Naive thymus-derived CD8-positive, alpha-beta T cell (primary cell): Measurements from ENCODE around the gene EGR2. TPM values are rescaled to one million over a fixed set of nuclear protein-coding genes. Genes with fewer than 3 reads are reported as not detected.
A peak's percentile ranks its signal among the peaks of the same experiment; 100 is the strongest.

Experiments
- ATAC-seq, 2 donors: fragments of 150-1000 bp; cut with Tn5 transposase in 1 of 2; sonication (Bioruptor Pico), chemical (Tn5 transposase) in 1 of 2; 1 replicate in 1 of 2; 2 replicates in 1 of 2; pipeline ENCODE4 v1.10.0; 2021; ENCODE audit warnings: mild to moderate bottlenecking in 2 of 2, moderate library complexity in 2 of 2
- POLR2A ChIA-PET: fragments of 350-600 bp; sonication (Branson Sonifier 250); formaldehyde crosslinking; loops from one replicate; lab custom pipeline; 2021; ENCODE audit warnings: antibody characterized with exemption; lab: Charles Lee
- DNase-seq, 10 donors: peaks; one replicate each; pipeline versions ENCODE4 v3.0.0 to v3.0.0-alpha.2; 2020 to 2022
- H3K27ac Mint-ChIP-seq, 10 donors: one replicate each; pipeline ENCODE4 v1.8.0; 2020 to 2022; ENCODE audit warnings: mild to moderate bottlenecking in 10 of 10, mixed read lengths in 10 of 10, moderate library complexity in 4 of 10, inconsistent platforms in 1 of 10
- H3K27me3 Mint-ChIP-seq, 5 donors: one replicate each; pipeline ENCODE4 v1.8.0; 2021 to 2022; ENCODE audit warnings: mixed read lengths in 5 of 5
- H3K36me3 Mint-ChIP-seq, 3 donors: one replicate each; pipeline ENCODE4 v1.8.0; 2020 to 2022; ENCODE audit warnings: mixed read lengths in 3 of 3, mild to moderate bottlenecking in 2 of 3, inconsistent platforms in 1 of 3
- H3K4me1 Mint-ChIP-seq, 4 donors: one replicate each; pipeline ENCODE4 v1.8.0; 2021 to 2022; ENCODE audit warnings: mixed read lengths in 4 of 4
- H3K4me3 Mint-ChIP-seq, 10 donors: one replicate each; pipeline ENCODE4 v1.8.0; 2020 to 2022; ENCODE audit warnings: mild to moderate bottlenecking in 10 of 10, mixed read lengths in 10 of 10, moderate library complexity in 6 of 10, inconsistent platforms in 1 of 10
- H3K9me3 Mint-ChIP-seq, 9 donors: one replicate each; pipeline ENCODE4 v1.8.0; 2020 to 2022; ENCODE audit warnings: mixed read lengths in 9 of 9, mild to moderate bottlenecking in 3 of 9, inconsistent platforms in 1 of 9, moderate library complexity in 1 of 9
- polyA plus RNA-seq, 3 donors: library from polyadenylated mRNA; unstranded; fragments of 300-500 nt; fragmentation: Illumina TruSeq; gene quantifications; one replicate each; pipeline ENCODE4 v1.2.3, GENCODE V29; 2021
- total RNA-seq, 8 experiments: library from RNA in 2 of 8; stranded (reverse) in 2 of 8; gene quantifications; one replicate each; pipeline ENCODE4 v1.2.3 and lab custom pipeline; 2021 to 2026

Gene EGR2
- total and polyA plus RNA-seq, 5 experiments from 2014 or later: 0.07 to 1.2 (median 0.28) TPM

- POLR2A ChIA-PET: interaction anchor here (1.1 to 4.7 kb wide), 9 partner anchors 11 to 328 kb away, joined by 3 to 87 read pairs (median 10); partner anchors contain the start of genes EGR2 and NRBF2
- Mint-ChIP-seq H3K4me3 (peak overlapping the region; percentile 84 to 99 (median 92)), H3K27me3 (peaks cover 0 to 4% (median 0%) of the 10 kb centered on the region in 5 donors), H3K4me1 (peaks cover 17 to 49% (median 44%) of the 10 kb centered on the region in 4 donors), H3K27ac (peak overlapping the region; percentile 60 to 100 (median 88)), H3K9me3 (no peaks in the 10 kb centered on the region), H3K36me3 (peaks cover 0 to 25% (median 0%) of the 10 kb centered on the region in 3 donors)
- peak in 1 of 10 donors; percentile 62 for DNase-seq
- ATAC-seq: no peak
These were observed 10.7 kb downstream of the EGR2 start for GRCh38 chr10:62805231-62806099.

- Mint-ChIP-seq H3K4me3 (peak within 1 kb of the TSS; percentile 91 to 99 (median 96)), H3K4me1 (peaks cover 17 to 43% (median 41%) of the 10 kb centered on the region in 4 donors), H3K36me3 (peaks cover 0 to 20% (median 0%) of the 10 kb centered on the region in 3 donors), H3K9me3 (no peaks in the 10 kb centered on the region), H3K27ac (peak within 1 kb of the TSS; percentile 96 to 100 (median 98)), H3K27me3 (peaks cover 0 to 4% (median 0%) of the 10 kb centered on the region in 5 donors)
- DNase-seq (peak; percentile 63 to 89 (median 78)), ATAC-seq (peak; percentile 87 to 92)
- POLR2A ChIA-PET: interaction anchor here (0.5 to 4.7 kb wide), 12 partner anchors 8 to 329 kb away, joined by 3 to 87 read pairs (median 6); partner anchors contain the start of genes EGR2 and NRBF2
These were observed 11.6 kb downstream of the EGR2 start, which contains the start of gene ADO for GRCh38 chr10:62804356-62805230. Gene ADO, plus strand, starts transcription at chr10:62804720. Its CDS starts 340 bp downstream, at chr10:62805060.

GRCh38 chr10:62803724-62804355 is 12.3 kb downstream of the EGR2 start:
- Mint-ChIP-seq H3K27ac (peak overlapping the region; percentile 96 to 100 (median 98)), H3K9me3 (no peaks in the 10 kb centered on the region), H3K36me3 (peaks cover 0 to 16% (median 0%) of the 10 kb centered on the region in 3 donors), H3K4me3 (peak overlapping the region; percentile 91 to 99 (median 96)), H3K27me3 (peaks cover 0 to 8% (median 0%) of the 10 kb centered on the region in 5 donors), H3K4me1 (peaks cover 17 to 40% (median 39%) of the 10 kb centered on the region in 4 donors)
- no peak for ATAC-seq
- POLR2A ChIA-PET: interaction anchor here (0.5 to 4.7 kb wide), 13 partner anchors 8 to 330 kb away, joined by 3 to 87 read pairs (median 5); partner anchors contain the start of genes EGR2 and NRBF2
- DNase-seq: no peak

- Mint-ChIP-seq H3K27me3 (peaks cover 1 to 22% (median 5%) of the 10 kb centered on the region in 5 donors), H3K36me3 (peaks cover 0 to 2% (median 0%) of the 10 kb centered on the region in 3 donors), H3K9me3 (no peaks in the 10 kb centered on the region), H3K4me3 (peak overlapping the region in 1 of 10 donors; percentile 14), H3K27ac (no peak overlapping the region), H3K4me1 (peaks cover 13 to 20% (median 20%) of the 10 kb centered on the region in 4 donors)
- ATAC-seq (no peak), DNase-seq (no peak)
- POLR2A ChIA-PET: no interaction called here
These were observed 14.3 kb downstream of the EGR2 start for GRCh38 chr10:62801871-62802270.

GRCh38 chr10:62796896-62797295 is 19.3 kb downstream of the EGR2 start:
- no peak overlapping the region for H3K4me3 Mint-ChIP-seq
- ATAC-seq: no peak
- no peaks in the 10 kb centered on the region for H3K4me1 Mint-ChIP-seq
- H3K9me3 Mint-ChIP-seq: no peaks in the 10 kb centered on the region
- H3K27ac Mint-ChIP-seq: no peak overlapping the region
- POLR2A ChIA-PET: interaction anchor here (0.7 to 1.2 kb wide), 3 partner anchors 7 to 61 kb away, joined by 3 to 5 read pairs (median 3); partner anchors contain the start of gene ADO
- no peak for DNase-seq
- no peaks in the 10 kb centered on the region for H3K36me3 Mint-ChIP-seq
- peaks cover 9 to 34% (median 14%) of the 10 kb centered on the region in 5 donors for H3K27me3 Mint-ChIP-seq

GRCh38 chr10:62795762-62796161 is 20.4 kb downstream of the EGR2 start:
- peaks cover 9 to 34% (median 14%) of the 10 kb centered on the region in 5 donors for H3K27me3 Mint-ChIP-seq
- no peaks in the 10 kb centered on the region for H3K4me1 Mint-ChIP-seq
- ATAC-seq (no peak), DNase-seq (no peak)
- no peaks in the 10 kb centered on the region for H3K36me3 Mint-ChIP-seq
- H3K9me3 Mint-ChIP-seq: no peaks in the 10 kb centered on the region
- no peak overlapping the region for H3K4me3 Mint-ChIP-seq
- POLR2A ChIA-PET: interaction anchor here (1.2 kb wide), 1 partner anchor 8 kb away, joined by 3 read pairs; the partner anchor contains the start of gene ADO
- no peak overlapping the region for H3K27ac Mint-ChIP-seq

GRCh38 chr10:62795100-62795499 is 21.1 kb downstream of the EGR2 start:
- Mint-ChIP-seq H3K4me1 (no peaks in the 10 kb centered on the region), H3K27ac (no peak overlapping the region), H3K4me3 (no peak overlapping the region), H3K9me3 (no peaks in the 10 kb centered on the region), H3K36me3 (no peaks in the 10 kb centered on the region), H3K27me3 (peaks cover 9 to 30% (median 14%) of the 10 kb centered on the region in 5 donors)
- POLR2A ChIA-PET: no interaction called here
- ATAC-seq: no peak
- no peak for DNase-seq

GRCh38 chr10:62794306-62794705 is 21.9 kb downstream of the EGR2 start:
- Mint-ChIP-seq H3K9me3 (no peaks in the 10 kb centered on the region), H3K27me3 (peaks cover 9 to 30% (median 21%) of the 10 kb centered on the region in 5 donors), H3K36me3 (no peaks in the 10 kb centered on the region), H3K27ac (no peak overlapping the region), H3K4me3 (no peak overlapping the region), H3K4me1 (peaks cover 0 to 3% (median 0%) of the 10 kb centered on the region in 4 donors)
- DNase-seq: no peak
- ATAC-seq: no peak
- POLR2A ChIA-PET: no interaction called here

GRCh38 chr10:62792261-62792660 is 23.9 kb downstream of the EGR2 start:
- no peak overlapping the region for H3K4me3 Mint-ChIP-seq
- no peak overlapping the region for H3K27ac Mint-ChIP-seq
- no peak for DNase-seq
- no peaks in the 10 kb centered on the region for H3K36me3 Mint-ChIP-seq
- no peak for ATAC-seq
- H3K4me1 Mint-ChIP-seq: peaks cover 0 to 3% (median 0%) of the 10 kb centered on the region in 4 donors
- POLR2A ChIA-PET: no interaction called here
- peaks cover 4 to 23% (median 15%) of the 10 kb centered on the region in 5 donors for H3K27me3 Mint-ChIP-seq
- H3K9me3 Mint-ChIP-seq: no peaks in the 10 kb centered on the region

GRCh38 chr10:62790571-62790970 is 25.6 kb downstream of the EGR2 start:
- POLR2A ChIA-PET: no interaction called here
- Mint-ChIP-seq H3K27ac (no peak overlapping the region), H3K4me3 (no peak overlapping the region), H3K36me3 (no peaks in the 10 kb centered on the region), H3K9me3 (peaks cover 0 to 16% (median 0%) of the 10 kb centered on the region in 9 donors), H3K4me1 (peaks cover 0 to 3% (median 0%) of the 10 kb centered on the region in 4 donors), H3K27me3 (peaks cover 0 to 15% (median 7%) of the 10 kb centered on the region in 5 donors)
- DNase-seq: no peak
- ATAC-seq: no peak

GRCh38 chr10:62790019-62790555 is 26.1 kb downstream of the EGR2 start:
- peaks cover 0 to 5% (median 3%) of the 10 kb centered on the region in 3 donors for H3K36me3 Mint-ChIP-seq
- POLR2A ChIA-PET: interaction anchor here (0.6 kb wide), 1 partner anchor 858 kb away, joined by 3 read pairs; no protein-coding TSS in a partner anchor
- peak overlapping the region in 1 of 10 donors; percentile 73 for H3K27ac Mint-ChIP-seq
- no peak for DNase-seq
- H3K4me1 Mint-ChIP-seq: peaks cover 0 to 3% (median 0%) of the 10 kb centered on the region in 4 donors
- H3K4me3 Mint-ChIP-seq: no peak overlapping the region
- ATAC-seq: no peak
- H3K9me3 Mint-ChIP-seq: peaks cover 0 to 21% (median 4%) of the 10 kb centered on the region in 9 donors
- H3K27me3 Mint-ChIP-seq: peaks cover 0 to 16% (median 11%) of the 10 kb centered on the region in 5 donors
